HEK293T (cell line): ENCODE results near the gene ADGRL3.

Experiments
- CTCF ChIA-PET: fragments of 350-600 bp; formaldehyde crosslinking; extraction: SDS; loops from one replicate; lab custom pipeline; 2021; ENCODE audit warnings: antibody characterized with exemption, inconsistent platforms; lab: Yijun Ruan, JAX
- POLR2A ChIA-PET: fragments of 350-600 bp; formaldehyde crosslinking; extraction: SDS; loops from one replicate; lab custom pipeline; 2020; ENCODE audit warnings: antibody characterized with exemption, inconsistent platforms; lab: Yijun Ruan, JAX
- DNase-seq: peaks from one replicate; pipeline ENCODE4 v3.0.0; 2012; ENCODE audit warnings: mixed read lengths; ENCODE audit errors: extremely low spot score
- ARNT ChIP-seq: fragments of 450-650 bp; IDR thresholded peaks from 2 replicates; pipeline ENCODE4 v1.6.1; 2017; ENCODE audit warnings: mild to moderate bottlenecking
- BHLHE40 ChIP-seq: fragments of 450-650 bp; IDR thresholded peaks from 2 replicates; pipeline ENCODE4 v1.6.1; 2016; ENCODE audit warnings: mild to moderate bottlenecking, moderate library complexity, borderline replicate concordance
- CTBP1 ChIP-seq: fragments of 450-650 bp; IDR thresholded peaks from 2 replicates; pipeline ENCODE4 v1.6.1; 2016; ENCODE audit warnings: borderline replicate concordance
- ELF4 ChIP-seq: fragments of 450-650 bp; IDR thresholded peaks from 2 replicates; pipeline ENCODE4 v1.6.1; 2017; ENCODE audit warnings: antibody characterized with exemption
- FOXA1 ChIP-seq: fragments of 450-650 bp; IDR thresholded peaks from 2 replicates; pipeline ENCODE4 v1.6.1; 2016; ENCODE audit warnings: mild to moderate bottlenecking
- FOXK2 ChIP-seq: fragments of 450-650 bp; IDR thresholded peaks from 2 replicates; pipeline ENCODE4 v1.6.1; 2016; ENCODE audit warnings: mild to moderate bottlenecking
- FOXM1 ChIP-seq: fragments of 450-650 bp; IDR thresholded peaks from 2 replicates; pipeline ENCODE4 v1.6.1; 2017; ENCODE audit warnings: mild to moderate bottlenecking, borderline replicate concordance
- HDGF ChIP-seq: fragments of 450-650 bp; IDR thresholded peaks from 2 replicates; pipeline ENCODE4 v1.6.1; 2017; ENCODE audit warnings: antibody characterized with exemption, borderline replicate concordance
- L3MBTL2 ChIP-seq: fragments of 450-650 bp; conservative IDR thresholded peaks from 2 replicates; pipeline ENCODE4 v1.6.1; 2016; ENCODE audit warnings: mild to moderate bottlenecking
- LEF1 ChIP-seq: fragments of 450-650 bp; IDR thresholded peaks from 2 replicates; pipeline ENCODE4 v1.6.1; 2017; ENCODE audit warnings: mild to moderate bottlenecking, borderline replicate concordance
- NFRKB ChIP-seq: fragments of 450-650 bp; IDR thresholded peaks from 2 replicates; pipeline ENCODE4 v1.6.1; 2016; ENCODE audit warnings: mild to moderate bottlenecking, moderate library complexity
- SP1 ChIP-seq: fragments of 450-650 bp; IDR thresholded peaks from 2 replicates; pipeline ENCODE4 v1.6.1; 2017
- SUZ12 ChIP-seq: fragments of 450-650 bp; IDR thresholded peaks from 2 replicates; pipeline ENCODE4 v1.6.1; 2016; ENCODE audit warnings: mild to moderate bottlenecking
- TARDBP ChIP-seq: fragments of 450-650 bp; IDR thresholded peaks from 2 replicates; pipeline ENCODE4 v1.6.1; 2016
- ZNF384 ChIP-seq: fragments of 450-650 bp; IDR thresholded peaks from 2 replicates; pipeline ENCODE4 v1.6.1; 2016
- TF ChIP-seq, protein P1 (sequence below): fragments of 450-650 bp; IDR thresholded peaks from 2 replicates; pipeline ENCODE4 v1.6.1; 2016

ADGRL3 gene

DNA sequence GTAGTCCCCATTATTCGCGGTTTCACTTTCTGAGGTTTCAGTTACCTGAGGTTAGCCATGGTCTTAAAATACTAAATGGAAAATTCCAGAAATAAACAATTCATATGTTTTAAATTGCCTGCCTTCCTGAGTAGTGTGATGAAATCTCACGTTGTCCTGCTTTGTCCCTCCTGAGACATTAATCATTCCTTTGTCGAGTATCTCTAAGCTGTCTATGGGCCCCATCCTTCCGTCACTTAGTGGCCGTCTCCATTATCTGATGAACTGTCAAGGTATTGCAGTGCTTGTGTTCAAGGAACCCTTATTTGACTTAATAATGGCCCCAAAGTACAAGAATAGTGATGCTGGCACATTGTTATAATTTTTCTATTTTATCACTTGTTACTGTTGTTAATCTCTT, 94.8 kb downstream of the ADGRL3 start:
- POLR2A ChIA-PET: no interaction called here
- CTCF ChIA-PET: no interaction called here
- no peak for TF ChIP-seq ELF4
- no peak for DNase-seq

- POLR2A ChIA-PET: no interaction called here
- no peak for TF ChIP-seq SUZ12
- TF ChIP-seq TARDBP: no peak
- TF ChIP-seq L3MBTL2: no peak
- no peak for TF ChIP-seq ZNF384
- no peak for TF ChIP-seq ELF4
- no peak for TF ChIP-seq FOXM1
- no peak for TF ChIP-seq CTBP1
- TF ChIP-seq FOXK2: no peak
- TF ChIP-seq, protein P1, sequence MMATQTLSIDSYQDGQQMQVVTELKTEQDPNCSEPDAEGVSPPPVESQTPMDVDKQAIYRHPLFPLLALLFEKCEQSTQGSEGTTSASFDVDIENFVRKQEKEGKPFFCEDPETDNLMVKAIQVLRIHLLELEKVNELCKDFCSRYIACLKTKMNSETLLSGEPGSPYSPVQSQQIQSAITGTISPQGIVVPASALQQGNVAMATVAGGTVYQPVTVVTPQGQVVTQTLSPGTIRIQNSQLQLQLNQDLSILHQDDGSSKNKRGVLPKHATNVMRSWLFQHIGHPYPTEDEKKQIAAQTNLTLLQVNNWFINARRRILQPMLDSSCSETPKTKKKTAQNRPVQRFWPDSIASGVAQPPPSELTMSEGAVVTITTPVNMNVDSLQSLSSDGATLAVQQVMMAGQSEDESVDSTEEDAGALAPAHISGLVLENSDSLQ: no peak
- TF ChIP-seq SP1: no peak
- no peak for TF ChIP-seq BHLHE40
- TF ChIP-seq NFRKB: no peak
- no peak for TF ChIP-seq LEF1
- no peak for TF ChIP-seq FOXA1
- no peak for DNase-seq
- CTCF ChIA-PET: interaction anchor here (0.7 kb wide), 1 partner anchor 31 kb away, joined by 6 read pairs; no protein-coding TSS in a partner anchor
These were observed 96.0 kb downstream of the ADGRL3 start for GRCh38 chr4:61296144-61296543.

GRCh38 chr4:61298178-61298740, 98.1 kb downstream of the ADGRL3 start:
- no peak for TF ChIP-seq LEF1
- TF ChIP-seq FOXA1: no peak
- TF ChIP-seq FOXK2: no peak
- no peak for TF ChIP-seq L3MBTL2
- no peak for TF ChIP-seq TARDBP
- no peak for TF ChIP-seq NFRKB
- no peak for TF ChIP-seq CTBP1
- TF ChIP-seq SUZ12: no peak
- TF ChIP-seq ARNT: no peak
- no peak for TF ChIP-seq SP1
- no peak for TF ChIP-seq FOXM1
- TF ChIP-seq, protein P1: no peak
- TF ChIP-seq ELF4: no peak
- CTCF ChIA-PET: no interaction called here
- POLR2A ChIA-PET: no interaction called here
- DNase-seq: no peak

DNA sequence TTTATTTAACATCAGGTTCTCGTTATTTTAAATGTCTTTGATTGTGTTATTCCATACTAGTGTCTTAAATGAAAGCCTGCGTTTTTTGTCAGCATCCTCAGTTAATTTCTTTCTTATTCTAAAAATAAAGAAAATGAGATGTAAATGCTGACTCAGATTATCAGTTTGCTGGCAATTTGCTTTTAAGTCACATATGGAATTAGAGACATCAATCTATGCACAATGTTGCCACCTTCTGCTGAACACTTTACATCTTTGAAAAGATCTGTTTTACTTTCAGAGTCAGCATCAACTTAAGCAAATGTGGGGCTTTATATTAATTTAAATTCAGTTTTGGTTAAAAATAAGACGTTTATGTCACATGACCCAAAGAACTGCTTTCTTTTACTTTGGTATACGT, 99.2 kb downstream of the ADGRL3 start:
- no peak for TF ChIP-seq FOXM1
- ChIA-PET POLR2A (no interaction called here), CTCF (no interaction called here)
- DNase-seq: no peak

DNA sequence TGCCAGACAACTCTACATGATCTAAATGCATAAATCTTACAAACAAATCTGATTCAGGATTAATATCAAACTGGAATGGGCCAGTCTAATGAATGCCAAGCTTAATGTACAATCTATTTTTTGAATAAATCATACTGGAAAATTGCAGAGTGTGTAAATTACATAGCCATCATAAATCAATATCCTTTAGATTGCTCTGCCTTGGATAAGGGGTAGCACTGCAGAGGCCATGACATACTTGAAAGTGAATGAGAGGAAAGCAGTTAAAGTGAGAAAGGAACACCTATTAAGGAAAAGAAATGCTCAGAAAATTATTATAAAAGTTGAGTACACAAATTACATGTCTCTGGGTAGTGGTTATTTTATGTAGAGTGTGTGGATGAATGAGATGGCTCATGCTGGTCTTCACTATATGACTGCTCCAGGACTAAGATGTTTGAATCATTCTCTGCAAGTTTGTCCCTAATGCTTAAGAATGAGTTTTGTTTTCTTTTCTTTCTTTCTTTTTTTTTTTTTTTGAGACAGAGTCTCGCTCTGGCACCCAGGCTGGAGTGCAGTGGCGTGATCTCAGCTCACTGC, 100.2 kb downstream of the ADGRL3 start:
- TF ChIP-seq ELF4 (no peak), HDGF (no peak), SUZ12 (no peak), ARNT (no peak), CTBP1 (no peak), FOXK2 (no peak), BHLHE40 (no peak), TARDBP (no peak), SP1 (no peak), L3MBTL2 (no peak), ZNF384 (no peak), NFRKB (no peak), FOXM1 (no peak), LEF1 (no peak), FOXA1 (no peak)
- TF ChIP-seq, protein P1: no peak
- POLR2A ChIA-PET: no interaction called here
- CTCF ChIA-PET: no interaction called here
- DNase-seq: no peak

- TF ChIP-seq ELF4: no peak
- no peak for TF ChIP-seq FOXA1
- TF ChIP-seq FOXK2: no peak
- no peak for TF ChIP-seq TARDBP
- TF ChIP-seq ZNF384: no peak
- no peak for TF ChIP-seq L3MBTL2
- TF ChIP-seq SUZ12: no peak
- TF ChIP-seq BHLHE40: no peak
- ChIA-PET POLR2A (no interaction called here), CTCF (interaction anchor here (0.6 kb wide), 2 partner anchors 97 to 518 kb away, joined by 4 to 6 read pairs; no protein-coding TSS in a partner anchor)
- DNase-seq: no peak
These were observed 101.1 kb downstream of the ADGRL3 start for GRCh38 chr4:61301271-61301670.

- TF ChIP-seq ELF4 (no peak), FOXK2 (no peak), ZNF384 (no peak), SP1 (no peak), FOXA1 (no peak), LEF1 (no peak), BHLHE40 (no peak), NFRKB (no peak), ARNT (no peak), TARDBP (no peak), CTBP1 (no peak), SUZ12 (no peak)
- ChIA-PET CTCF (no interaction called here), POLR2A (no interaction called here)
- DNase-seq: no peak
These were observed 107.9 kb downstream of the ADGRL3 start for GRCh38 chr4:61308033-61308432.
